Endothelial cell of umbilical vein (primary cell): ENCODE results near the gene DPP6. TPM values are rescaled to one million over a fixed set of nuclear protein-coding genes. Genes with fewer than 3 reads are reported as not detected.

Experiments used
- BruUV-seq: library from RNA; stranded (reverse); fragments of 400-500 nt; replicated peaks from 2 replicates; lab custom pipeline; 2021; lab: Mats Ljungman, UMichigan
- CTCF ChIA-PET: fragments of 300-600, 350-600 bp; sonication (Branson Sonifier 250); formaldehyde crosslinking; loops from one replicate; lab custom pipeline; 2021; ENCODE audit warnings: antibody characterized with exemption, inconsistent platforms; lab: Charles Lee
- POLR2A ChIA-PET: fragments of 300-600, 350-600 bp; sonication (Branson Sonifier 250); formaldehyde crosslinking; loops from one replicate; lab custom pipeline; 2021; ENCODE audit warnings: antibody characterized with exemption, inconsistent platforms; lab: Charles Lee
- DNase-seq: peaks from one replicate; pipeline ENCODE4 v3.0.0-alpha.2; 2011; ENCODE audit warnings: low read depth, low spot score
- FAIRE-seq: peaks from 2 replicates; lab custom pipeline; 2011; peaks lifted over from hg19 to GRCh38; lab: Jason Lieb, UNC
- H2AFZ ChIP-seq: 2 replicates; pipeline ENCODE4 v1.6.0; 2012; ENCODE audit warnings: low read depth, low read length, control low read depth, inconsistent platforms
- H3K27ac ChIP-seq: 2 replicates; pipeline ENCODE4 v1.5.1; 2011; ENCODE audit warnings: low read depth, mild to moderate bottlenecking, control low read depth, low read length, moderate library complexity; ENCODE audit not compliant: insufficient read depth
- H3K27me3 ChIP-seq, 2 experiments: 2 replicates each; pipeline versions ENCODE4 v1.6.0 to v1.6.1; 2011; ENCODE audit warnings: low read length in 2 of 2, mixed read lengths in 1 of 2; ENCODE audit not compliant: control insufficient read depth in 2 of 2, insufficient read depth in 2 of 2
- H3K36me3 ChIP-seq, 2 experiments: 2 replicates in 1 of 2; 3 replicates in 1 of 2; pipeline ENCODE4 v1.5.1; 2011; ENCODE audit warnings: low read length in 2 of 2, mild to moderate bottlenecking in 1 of 2, moderate library complexity in 1 of 2; ENCODE audit not compliant: control insufficient read depth in 2 of 2, insufficient read depth in 2 of 2; ENCODE audit errors: extremely low read depth in 1 of 2
- H3K4me1 ChIP-seq: 3 replicates; pipeline ENCODE4 v1.5.1; 2011; ENCODE audit warnings: mild to moderate bottlenecking, low read length; ENCODE audit not compliant: control insufficient read depth, insufficient read depth; ENCODE audit errors: extremely low read depth
- H3K4me2 ChIP-seq: 2 replicates; pipeline ENCODE4 v1.6.1; 2011; ENCODE audit warnings: low read length, control low read depth, mixed read lengths; ENCODE audit not compliant: insufficient read depth
- H3K4me3 ChIP-seq, 3 experiments: fragments of 200-600 bp in 1 of 3; sonication (generic), shearing (Covaris generic) in 1 of 3; replicated peaks in 1 of 3; 2 replicates each; pipeline ENCODE4 v1.5.1; 2011 to 2016; ENCODE audit warnings: control low read depth in 3 of 3, low read length in 3 of 3, mild to moderate bottlenecking in 2 of 3, inconsistent platforms in 1 of 3, low read depth in 1 of 3, moderate library complexity in 1 of 3; ENCODE audit not compliant: insufficient read depth in 1 of 3
- H3K79me2 ChIP-seq: 2 replicates; pipeline ENCODE4 v1.6.0; 2012; ENCODE audit warnings: low read length, inconsistent platforms; ENCODE audit not compliant: control insufficient read depth, insufficient read depth
- H3K9ac ChIP-seq: replicated peaks from 2 replicates; pipeline ENCODE3; 2011; ENCODE audit warnings: low read length, control low read depth; ENCODE audit not compliant: insufficient read depth; ENCODE audit errors: extremely low read depth
- H3K9me1 ChIP-seq: replicated peaks from 3 replicates; pipeline ENCODE4 v1.6.0; 2011; ENCODE audit warnings: mild to moderate bottlenecking, low read length; ENCODE audit not compliant: control insufficient read depth, insufficient read depth; ENCODE audit errors: extremely low read depth
- H3K9me3 ChIP-seq: replicated peaks from 2 replicates; pipeline ENCODE4 v1.5.1; 2012; ENCODE audit warnings: low read length, inconsistent platforms; ENCODE audit not compliant: control insufficient read depth, insufficient read depth
- H4K20me1 ChIP-seq: replicated peaks from 2 replicates; pipeline ENCODE3; 2011; ENCODE audit warnings: mild to moderate bottlenecking, low read length; ENCODE audit not compliant: control insufficient read depth, insufficient read depth; ENCODE audit errors: extremely low read depth
- EZH2 ChIP-seq: IDR thresholded peaks from 2 replicates; pipeline ENCODE4 v1.6.1; 2012; ENCODE audit warnings: borderline replicate concordance, low read depth, mild to moderate bottlenecking, moderate library complexity, low read length, inconsistent platforms; ENCODE audit not compliant: severe bottlenecking
- FOS ChIP-seq: IDR thresholded peaks from 2 replicates; pipeline ENCODE4 v1.6.1; 2011; ENCODE audit warnings: mild to moderate bottlenecking, low read length, moderate library complexity, borderline replicate concordance; ENCODE audit not compliant: insufficient read depth
- GATA2 ChIP-seq: IDR thresholded peaks from 2 replicates; pipeline ENCODE4 v1.7.0; 2011; ENCODE audit warnings: low read depth, mild to moderate bottlenecking, moderate library complexity, mixed read lengths, low read length; ENCODE audit not compliant: insufficient read length, insufficient read depth
- JUN ChIP-seq: IDR thresholded peaks from 2 replicates; pipeline ENCODE4 v1.6.1; 2011; ENCODE audit warnings: borderline replicate concordance, low read depth; ENCODE audit not compliant: insufficient read length, insufficient read depth
- MYC ChIP-seq: IDR thresholded peaks from one replicate; pipeline ENCODE4 v1.6.1; 2011; ENCODE audit warnings: mild to moderate bottlenecking, low read depth, low read length
- POLR2A ChIP-seq: IDR thresholded peaks from 2 replicates; pipeline ENCODE4 v1.6.1; 2012; ENCODE audit warnings: low read depth, mild to moderate bottlenecking, control low read depth, low read length
- POLR2AphosphoS5 ChIP-seq: IDR thresholded peaks from 2 replicates; pipeline ENCODE4 v1.6.1; 2012; ENCODE audit warnings: low read depth, mild to moderate bottlenecking, control low read depth, low read length, moderate library complexity; ENCODE audit not compliant: insufficient read depth
- dilution Hi-C: fragments of 300-500 bp; cut with MboI; formaldehyde crosslinking; loops from one replicate; pipeline ENCODE4 v1.15.0; 2019; ENCODE audit warnings: low sequenced_read_pairs; ENCODE audit not compliant: extremely low pct_ligation_motif_present
- intact Hi-C: fragments of 100-400 bp; cut with micrococcal nuclease; formaldehyde crosslinking; loops from one replicate; pipeline ENCODE4 v1.10.0; 2022
- polyA plus RNA-seq, 4 experiments: library from polyadenylated mRNA; depleted of rRNA in 3 of 4; stranded (reverse) in 3 of 4; unstranded in 1 of 4; fragments of >200 nt; gene quantifications; 2 replicates each; pipeline versions ENCODE4 v1.2.1 to v1.2.3, GENCODE V29; 2011 to 2012; ENCODE audit warnings: missing spikeins in 1 of 4
- total RNA-seq: library from RNA; stranded (reverse); gene quantifications from 2 replicates; pipeline ENCODE4 v1.2.3, GENCODE V29; 2021
- TF ChIP-seq, protein P1 (sequence below), 2 donors: IDR thresholded peaks; 1 replicate in 1 of 2; 2 replicates in 1 of 2; pipeline ENCODE4 v1.5.1; 2011; ENCODE audit warnings: low read length in 2 of 2, mild to moderate bottlenecking in 2 of 2, moderate library complexity in 2 of 2, control low read depth in 1 of 2, inconsistent platforms in 1 of 2, low read depth in 1 of 2; ENCODE audit not compliant: insufficient read depth in 1 of 2; ENCODE audit errors: extremely low read depth in 1 of 2
- TF ChIP-seq, protein P2 (sequence below): IDR thresholded peaks from 2 replicates; pipeline ENCODE4 v1.6.1; 2011; ENCODE audit not compliant: insufficient read depth, insufficient read length

The DPP6 gene
- total and polyA plus RNA-seq, 2 donors (not counting 3 experiments of a cell fraction or from before 2014, with no cell fraction given): not detected

DNA sequence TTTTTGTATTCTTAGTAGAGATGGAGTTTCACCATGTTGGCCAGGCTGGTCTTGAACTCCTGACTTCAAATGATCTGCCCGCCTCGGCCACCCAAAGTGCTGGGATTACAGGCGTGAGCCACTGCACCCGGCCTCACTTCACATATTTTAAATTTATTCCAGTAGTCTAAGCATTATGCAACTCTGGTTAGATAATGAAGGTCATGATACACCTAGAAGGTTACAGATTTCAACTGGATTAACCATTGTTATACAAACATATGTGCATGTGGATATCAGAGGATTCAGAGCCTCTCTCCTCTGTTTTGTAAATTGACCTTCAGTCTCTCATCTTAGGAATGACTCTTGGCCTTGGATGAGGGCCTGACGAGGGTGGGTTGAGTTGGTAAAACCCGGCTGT, 146.3 kb downstream of the DPP6 start:
- Histone ChIP-seq H3K27ac (no peak overlapping the region), H2AFZ (no peak overlapping the region), H3K9me1 (no peaks in the 10 kb centered on the region), H3K4me3 (no peak overlapping the region), H3K36me3 (no peaks in the 10 kb centered on the region), H4K20me1 (no peaks in the 10 kb centered on the region), H3K9me3 (peaks cover 4% of the 10 kb centered on the region), H3K4me1 (no peaks in the 10 kb centered on the region), H3K27me3 (no peaks in the 10 kb centered on the region), H3K4me2 (no peak overlapping the region), H3K9ac (no peak overlapping the region), H3K79me2 (no peaks in the 10 kb centered on the region)
- BruUV-seq: no TSS peak
- TF ChIP-seq FOS: no peak
- TF ChIP-seq, protein P1, sequence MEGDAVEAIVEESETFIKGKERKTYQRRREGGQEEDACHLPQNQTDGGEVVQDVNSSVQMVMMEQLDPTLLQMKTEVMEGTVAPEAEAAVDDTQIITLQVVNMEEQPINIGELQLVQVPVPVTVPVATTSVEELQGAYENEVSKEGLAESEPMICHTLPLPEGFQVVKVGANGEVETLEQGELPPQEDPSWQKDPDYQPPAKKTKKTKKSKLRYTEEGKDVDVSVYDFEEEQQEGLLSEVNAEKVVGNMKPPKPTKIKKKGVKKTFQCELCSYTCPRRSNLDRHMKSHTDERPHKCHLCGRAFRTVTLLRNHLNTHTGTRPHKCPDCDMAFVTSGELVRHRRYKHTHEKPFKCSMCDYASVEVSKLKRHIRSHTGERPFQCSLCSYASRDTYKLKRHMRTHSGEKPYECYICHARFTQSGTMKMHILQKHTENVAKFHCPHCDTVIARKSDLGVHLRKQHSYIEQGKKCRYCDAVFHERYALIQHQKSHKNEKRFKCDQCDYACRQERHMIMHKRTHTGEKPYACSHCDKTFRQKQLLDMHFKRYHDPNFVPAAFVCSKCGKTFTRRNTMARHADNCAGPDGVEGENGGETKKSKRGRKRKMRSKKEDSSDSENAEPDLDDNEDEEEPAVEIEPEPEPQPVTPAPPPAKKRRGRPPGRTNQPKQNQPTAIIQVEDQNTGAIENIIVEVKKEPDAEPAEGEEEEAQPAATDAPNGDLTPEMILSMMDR (IDR thresholded peaks at IDR 0.05; ENCODE audit: extremely low read depth in 1 of 2, insufficient read depth in 1 of 2, low read depth in 1 of 2, low read length in 2 of 2): no peak
- TF ChIP-seq POLR2AphosphoS5: no peak
- no peak for TF ChIP-seq POLR2A
- FAIRE-seq (no peak), DNase-seq (no peak)
- dilution Hi-C loops (no loop called here), intact Hi-C loops (no loop called here)
- ChIA-PET POLR2A (no interaction called here), CTCF (no interaction called here)

DNA sequence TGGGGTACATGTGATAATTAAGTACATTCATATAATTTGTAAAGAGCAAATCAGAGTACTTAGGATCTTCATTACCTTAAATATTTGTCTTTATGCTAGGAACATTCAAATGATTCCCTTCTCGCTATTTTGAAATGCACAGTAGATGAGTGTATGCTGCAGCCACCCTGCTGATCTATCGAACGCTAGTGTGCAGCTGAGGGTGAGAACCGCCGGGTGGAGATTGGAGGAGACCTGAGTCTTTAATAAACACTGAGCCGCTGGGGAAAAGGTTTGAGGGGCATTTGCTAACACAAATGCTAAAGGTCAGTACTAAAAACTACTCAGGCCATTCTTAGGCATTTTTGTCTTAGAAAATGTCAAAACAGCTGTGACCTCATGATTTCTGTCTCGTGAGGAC, 148.0 kb downstream of the DPP6 start:
- no peak overlapping the region for H3K27ac ChIP-seq
- no peaks in the 10 kb centered on the region for H4K20me1 ChIP-seq
- CTCF ChIA-PET: no interaction called here
- peaks cover 4% of the 10 kb centered on the region for H3K9me3 ChIP-seq
- intact Hi-C loops: no loop called here
- no peak overlapping the region for H3K4me2 ChIP-seq
- no peak for DNase-seq
- FAIRE-seq: no peak
- no peaks in the 10 kb centered on the region for H3K9me1 ChIP-seq
- TF ChIP-seq JUN (no peak), GATA2 (no peak), EZH2 (no peak), POLR2A (no peak), FOS (no peak), MYC (no peak)
- TF ChIP-seq, protein P1 (IDR thresholded peaks at IDR 0.05; ENCODE audit: extremely low read depth in 1 of 2, insufficient read depth in 1 of 2, low read depth in 1 of 2, low read length in 2 of 2): no peak
- TF ChIP-seq, protein P2, sequence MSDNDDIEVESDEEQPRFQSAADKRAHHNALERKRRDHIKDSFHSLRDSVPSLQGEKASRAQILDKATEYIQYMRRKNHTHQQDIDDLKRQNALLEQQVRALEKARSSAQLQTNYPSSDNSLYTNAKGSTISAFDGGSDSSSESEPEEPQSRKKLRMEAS: no peak
- H3K9ac ChIP-seq: no peak overlapping the region
- H3K27me3 ChIP-seq: no peaks in the 10 kb centered on the region
- H2AFZ ChIP-seq: no peak overlapping the region
- no peak overlapping the region for H3K4me3 ChIP-seq
- no peaks in the 10 kb centered on the region for H3K4me1 ChIP-seq
- no peaks in the 10 kb centered on the region for H3K79me2 ChIP-seq
- BruUV-seq: no TSS peak
- no peaks in the 10 kb centered on the region for H3K36me3 ChIP-seq
- POLR2A ChIA-PET: no interaction called here
- dilution Hi-C loops: no loop called here
